Esophagus (tissue), 2 donors: ENCODE data around the gene ZDHHC5. TPM values are rescaled to one million over a fixed set of nuclear protein-coding genes. Genes with fewer than 3 reads are reported as not detected.
A peak's percentile ranks its signal among the peaks of the same experiment; 100 is the strongest.
"Not testable (repeated sequence)": the region's sequence is repeated elsewhere in the genome, so short reads cannot be mapped to it uniquely, and the experiment has no call there.

Source experiments
- H3K27ac ChIP-seq, 2 donors: one replicate each; pipeline ENCODE4 v1.5.1; 2013; ENCODE audit warnings: low read depth in 2 of 2, mild to moderate bottlenecking in 2 of 2, inconsistent platforms in 1 of 2, low read length in 1 of 2, moderate library complexity in 1 of 2
- H3K27me3 ChIP-seq, 2 donors: one replicate each; pipeline ENCODE4 v1.6.1; 2013; ENCODE audit warnings: low read length in 2 of 2, control low read depth in 1 of 2, mild to moderate bottlenecking in 1 of 2; ENCODE audit not compliant: insufficient read depth in 2 of 2, control insufficient read depth in 1 of 2
- H3K36me3 ChIP-seq, 2 donors: one replicate each; pipeline ENCODE4 v1.6.1; 2013; ENCODE audit warnings: low read length in 1 of 2; ENCODE audit not compliant: control insufficient read depth in 2 of 2, insufficient read depth in 2 of 2
- H3K4me1 ChIP-seq, 2 donors: one replicate each; pipeline ENCODE4 v1.6.1; 2013; ENCODE audit warnings: low read length in 1 of 2; ENCODE audit not compliant: control insufficient read depth in 2 of 2, insufficient read depth in 2 of 2
- H3K4me3 ChIP-seq, 2 donors: one replicate each; pipeline ENCODE4 v1.5.1; 2013; ENCODE audit warnings: low read length in 2 of 2, mild to moderate bottlenecking in 2 of 2, low read depth in 1 of 2, moderate library complexity in 1 of 2
- H3K9me3 ChIP-seq, 2 donors: one replicate each; pipeline ENCODE4 v1.6.1; 2013; ENCODE audit warnings: mild to moderate bottlenecking in 2 of 2, low read depth in 1 of 2, low read length in 1 of 2, moderate library complexity in 1 of 2; ENCODE audit not compliant: control insufficient read depth in 2 of 2, insufficient read depth in 1 of 2
- WGBS, 2 donors: extraction: QIAGEN DNeasy Blood & Tissue Kit; methylation state at CpG; one replicate each; pipeline ENCODE4 v1.1.7; 2013; 5-methylcytosine and 5-hydroxymethylcytosine counted together
- polyA plus RNA-seq, 2 donors: library from polyadenylated mRNA; stranded (reverse); fragments of 200-250 nt; gene quantifications; one replicate each; pipeline ENCODE4 v1.2.3, GENCODE V29; 2013
- donor health status: healthy with polysubstance abuse.
- donor health status: Bipolar disorder and iron deficiency.

The ZDHHC5 gene
- polyA plus RNA-seq, 2 donors, result 57.4 to 59.7 TPM

DNA sequence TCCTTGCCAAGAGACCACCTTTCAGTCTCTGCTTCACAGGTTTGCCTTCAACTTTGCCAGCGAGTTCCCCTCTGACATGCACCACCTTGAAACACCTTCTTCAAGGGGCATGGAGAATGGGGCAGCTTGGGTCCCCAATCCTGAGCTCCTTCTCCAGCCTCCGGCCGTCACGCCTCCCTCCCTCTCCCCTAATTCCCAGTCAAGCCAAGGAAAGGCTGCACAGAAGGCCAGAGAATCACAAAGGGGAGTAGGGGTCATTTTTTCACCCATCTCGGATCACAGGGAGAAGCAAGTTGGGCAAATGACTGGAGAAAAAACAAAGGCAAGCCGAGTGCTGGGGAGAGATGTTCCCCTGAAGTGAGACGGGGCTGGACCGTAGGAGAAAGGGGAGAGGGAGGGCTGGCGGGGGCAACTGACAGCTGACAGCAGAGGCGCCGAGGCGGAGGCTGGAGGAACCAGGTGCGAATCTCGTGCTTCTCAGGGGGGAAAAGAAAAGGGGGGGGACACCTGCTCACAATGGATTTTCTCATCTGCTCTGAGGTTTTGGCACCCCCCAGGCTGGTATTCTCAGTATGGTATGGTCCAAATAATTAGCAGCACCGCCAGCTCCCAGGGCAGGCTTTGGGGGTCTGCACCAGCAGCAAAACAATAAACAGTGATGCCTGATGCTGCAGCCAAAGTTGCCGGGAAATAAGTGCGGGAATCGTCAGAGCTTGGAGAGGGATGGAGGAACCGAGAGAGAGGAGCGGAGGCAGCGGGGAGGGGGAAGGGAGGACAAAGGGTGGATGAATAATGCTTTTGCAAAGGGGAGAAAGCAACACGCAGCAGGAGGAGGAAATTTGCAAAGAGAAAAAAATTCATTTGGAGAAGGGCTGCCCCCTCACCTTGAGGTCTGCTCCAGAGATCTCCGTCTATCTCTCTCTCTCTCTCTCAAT is 18.8 kb upstream of the ZDHHC5 start:
- no peaks in the 10 kb centered on the region for H3K36me3 ChIP-seq
- H3K9me3 ChIP-seq, result no peaks in the 10 kb centered on the region
- H3K4me1 ChIP-seq, result peaks cover 17 to 18% of the 10 kb centered on the region in 2 donors
- H3K27me3 ChIP-seq, result peaks cover 0 to 8% of the 10 kb centered on the region in 2 donors
- H3K27ac ChIP-seq, result no peak overlapping the region
- peak overlapping the region; percentile 23 to 32 for H3K4me3 ChIP-seq
- WGBS, 2 donors, result 3 to 4% methylated on average over 23 of the region's 23 CpGs

DNA sequence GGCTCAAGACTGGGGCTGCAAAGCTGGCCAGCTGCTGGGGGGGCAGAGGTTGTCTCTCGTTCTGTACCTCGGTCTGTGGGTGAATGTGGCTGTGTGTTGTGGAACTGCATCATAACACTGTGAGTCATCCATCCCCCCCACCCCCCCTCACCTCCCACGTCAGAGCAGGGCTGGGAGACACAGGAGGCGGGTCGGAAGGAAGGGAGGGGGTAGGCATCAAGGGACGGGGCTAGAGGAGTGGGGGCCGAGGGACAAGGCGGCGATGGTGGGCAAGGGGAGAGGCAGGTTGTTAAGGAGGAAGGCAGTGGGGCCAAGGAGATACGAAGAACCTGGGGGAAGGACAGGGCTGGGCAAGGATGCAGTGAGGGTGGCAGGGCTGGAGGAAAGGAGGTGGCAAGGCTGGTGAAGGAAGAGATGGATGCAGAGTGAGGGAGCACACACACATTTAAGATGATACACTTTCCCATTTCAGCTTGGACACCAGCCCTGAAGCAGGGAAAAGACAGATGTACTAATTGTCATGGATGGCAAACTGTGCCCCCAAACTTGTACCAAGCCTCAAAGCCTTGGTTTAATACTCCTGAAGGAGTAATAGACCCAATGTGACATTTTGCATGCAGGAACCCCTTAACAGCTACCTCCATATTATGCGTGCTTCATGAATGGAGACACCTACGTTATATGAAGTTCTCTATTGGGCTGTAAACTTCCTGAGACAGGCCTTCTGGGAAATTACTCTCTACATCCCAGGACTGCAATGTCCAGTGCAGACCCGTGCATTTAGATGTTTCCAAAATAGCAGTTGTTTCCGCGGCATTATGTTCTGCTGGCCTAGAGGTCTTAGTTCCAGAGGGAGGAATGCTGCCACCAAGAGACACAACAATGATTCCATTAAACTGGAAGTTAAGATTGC is 17.8 kb upstream of the ZDHHC5 start, which contains the start of gene YPEL4:
YPEL4 (minus strand) TSS at position 87 of the 913 bp plus-strand sequence. CDS start 2,805 bp downstream, outside the sequence.
- no peaks in the 10 kb centered on the region for H3K36me3 ChIP-seq
- WGBS, 2 donors, result 17% methylated on average over 15 of the region's 15 CpGs

GRCh38 chr11:57650739-57651090 is 17.2 kb upstream of the ZDHHC5 start:
- Histone ChIP-seq H3K36me3 (no peaks in the 10 kb centered on the region), H3K27ac (no peak overlapping the region), H3K9me3 (no peaks in the 10 kb centered on the region), H3K27me3 (peaks cover 0 to 8% of the 10 kb centered on the region in 2 donors), H3K4me1 (peaks cover 13 to 17% of the 10 kb centered on the region in 2 donors), H3K4me3 (no peak overlapping the region)
- WGBS, 2 donors, result 72% methylated on average over 5 of the region's 5 CpGs

More for the DNA sequence above, 17.8 kb upstream of the ZDHHC5 start, which contains the start of gene YPEL4:
- Histone ChIP-seq H3K4me1 (peaks cover 15 to 17% of the 10 kb centered on the region in 2 donors), H3K4me3 (peak within 1 kb of the TSS; percentile 23 to 32), H3K27me3 (peaks cover 0 to 8% of the 10 kb centered on the region in 2 donors), H3K9me3 (no peaks in the 10 kb centered on the region), H3K27ac (peak within 1 kb of the TSS in 1 of 2 donors; percentile 47)

DNA sequence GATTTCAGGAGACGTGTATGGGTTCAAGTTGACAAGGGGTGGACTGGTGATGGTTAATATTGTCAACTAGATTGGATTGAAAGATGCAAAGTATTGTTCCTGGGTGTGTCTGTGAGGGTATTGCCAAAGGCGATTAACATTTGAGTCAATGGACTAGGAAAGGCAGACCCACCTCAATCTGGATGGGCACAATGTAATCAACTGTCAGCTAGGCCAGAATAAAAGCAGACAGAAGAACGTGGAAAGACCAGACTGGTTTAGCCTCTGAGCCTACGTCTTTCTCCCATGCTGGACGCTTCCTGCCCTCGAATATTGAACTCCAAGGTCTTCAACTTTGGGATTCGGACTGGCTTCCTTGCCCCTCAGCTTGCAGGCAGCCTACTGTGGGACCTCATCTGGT is 16.5 kb upstream of the ZDHHC5 start:
- H3K4me3 ChIP-seq, result no peak overlapping the region
- H3K9me3 ChIP-seq, result no peaks in the 10 kb centered on the region
- peaks cover 0 to 8% of the 10 kb centered on the region in 2 donors for H3K27me3 ChIP-seq
- peaks cover 11 to 17% of the 10 kb centered on the region in 2 donors for H3K4me1 ChIP-seq
- 75 to 84% methylated on average over 7 of the region's 7 CpGs for WGBS, 2 donors
- H3K36me3 ChIP-seq, result no peaks in the 10 kb centered on the region
- no peak overlapping the region for H3K27ac ChIP-seq

DNA sequence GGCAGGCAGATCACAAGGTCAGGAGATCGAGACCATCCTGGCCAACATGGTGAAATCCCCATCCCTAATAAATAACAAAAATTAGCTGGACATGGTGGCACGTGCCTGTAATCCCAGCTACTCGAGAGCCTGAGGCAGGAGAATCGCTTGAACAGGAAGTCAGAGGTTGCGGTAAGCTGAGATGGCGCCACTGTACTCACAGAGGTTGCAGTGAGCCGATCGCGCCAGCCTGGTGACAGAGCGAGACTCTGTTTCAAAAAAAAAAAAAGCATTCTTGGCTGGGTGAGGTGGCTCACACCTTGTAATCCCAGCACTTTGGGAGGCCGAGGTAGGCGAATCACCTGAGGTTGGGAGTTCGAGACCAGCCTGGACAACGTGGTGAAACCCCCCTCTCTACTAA is 15.7 kb upstream of the ZDHHC5 start:
- H3K4me1 ChIP-seq, result peaks cover 6 to 10% of the 10 kb centered on the region in 2 donors
- not testable (repeated sequence) for H3K9me3 ChIP-seq, H3K27ac ChIP-seq, H3K36me3 ChIP-seq, H3K27me3 ChIP-seq, H3K4me3 ChIP-seq
- 80 to 81% methylated on average over 14 of the region's 14 CpGs for WGBS, 2 donors

DNA sequence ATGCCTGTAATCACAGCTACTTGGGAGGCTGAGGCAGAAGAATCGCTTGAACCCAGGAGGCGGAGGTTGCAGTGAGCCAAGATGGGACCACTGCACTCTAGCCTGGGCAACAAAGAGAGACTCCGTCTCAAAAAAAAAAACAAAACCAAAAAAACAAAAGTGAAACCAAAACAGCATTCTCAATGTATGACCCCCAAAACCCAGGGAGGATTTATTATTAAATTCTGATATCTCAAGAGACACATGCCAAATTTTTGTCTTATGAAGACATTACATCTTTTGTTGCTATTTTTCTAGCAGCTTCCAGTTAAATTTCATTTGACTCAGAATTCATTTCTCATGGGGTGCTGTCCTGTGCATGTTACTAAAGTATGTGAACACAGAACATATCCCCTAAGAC is 15.3 kb upstream of the ZDHHC5 start:
- no peak overlapping the region for H3K4me3 ChIP-seq
- H3K27me3 ChIP-seq, result peaks cover 0 to 8% of the 10 kb centered on the region in 2 donors
- peaks cover 6 to 10% of the 10 kb centered on the region in 2 donors for H3K4me1 ChIP-seq
- 75 to 77% methylated on average over 3 of the region's 3 CpGs for WGBS, 2 donors
- H3K27ac ChIP-seq, result no peak overlapping the region
- H3K9me3 ChIP-seq, result no peaks in the 10 kb centered on the region
- no peaks in the 10 kb centered on the region for H3K36me3 ChIP-seq

DNA sequence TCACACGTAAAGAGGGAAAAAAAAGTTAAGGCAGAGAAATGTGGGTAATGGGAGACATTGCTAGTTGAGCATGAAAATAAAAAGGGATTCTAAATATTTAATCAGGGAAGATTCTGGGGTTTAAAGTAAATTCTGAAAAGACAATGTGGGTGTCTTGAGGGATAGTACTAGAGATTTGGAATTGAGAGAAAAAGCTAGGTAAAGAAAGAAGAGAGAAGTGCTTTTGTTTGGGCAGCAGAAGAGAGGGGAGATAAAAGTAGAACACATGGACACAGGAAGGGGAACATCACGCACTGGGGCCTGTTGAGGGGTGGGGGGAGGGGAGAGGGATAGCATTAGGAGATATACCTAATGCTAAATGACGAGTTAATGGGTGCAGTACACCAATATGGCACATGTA is 14.8 kb upstream of the ZDHHC5 start:
- 41 to 57% methylated on average over 3 of the region's 3 CpGs for WGBS, 2 donors
- Histone ChIP-seq H3K4me3 (no peak overlapping the region), H3K36me3 (no peaks in the 10 kb centered on the region), H3K4me1 (peaks cover 3 to 7% of the 10 kb centered on the region in 2 donors), H3K9me3 (no peaks in the 10 kb centered on the region), H3K27me3 (peaks cover 0 to 8% of the 10 kb centered on the region in 2 donors), H3K27ac (no peak overlapping the region)

DNA sequence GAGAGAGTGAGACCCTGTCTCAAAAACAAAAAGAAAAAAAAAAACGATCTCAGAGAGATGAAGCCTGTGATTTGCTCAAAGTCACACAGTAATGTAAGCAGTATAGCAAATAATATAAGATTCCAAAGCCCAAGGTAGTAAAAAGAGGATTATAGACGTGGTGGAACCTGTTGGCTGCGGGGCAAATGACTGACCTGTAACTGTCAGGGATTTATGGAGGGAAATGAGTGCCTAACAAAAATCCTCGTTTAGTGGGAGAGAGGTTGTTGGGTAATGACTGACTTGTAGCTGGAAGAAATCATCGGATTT is 11.1 kb upstream of the ZDHHC5 start:
- Histone ChIP-seq H3K9me3 (no peaks in the 10 kb centered on the region), H3K4me3 (peak overlapping the region in 1 of 2 donors; percentile 85), H3K27me3 (no peaks in the 10 kb centered on the region), H3K27ac (peak overlapping the region; percentile 93 to 95), H3K36me3 (peaks cover 12 to 15% of the 10 kb centered on the region in 2 donors), H3K4me1 (no peaks in the 10 kb centered on the region)
- 14 to 15% methylated on average over 5 of the region's 5 CpGs for WGBS, 2 donors

DNA sequence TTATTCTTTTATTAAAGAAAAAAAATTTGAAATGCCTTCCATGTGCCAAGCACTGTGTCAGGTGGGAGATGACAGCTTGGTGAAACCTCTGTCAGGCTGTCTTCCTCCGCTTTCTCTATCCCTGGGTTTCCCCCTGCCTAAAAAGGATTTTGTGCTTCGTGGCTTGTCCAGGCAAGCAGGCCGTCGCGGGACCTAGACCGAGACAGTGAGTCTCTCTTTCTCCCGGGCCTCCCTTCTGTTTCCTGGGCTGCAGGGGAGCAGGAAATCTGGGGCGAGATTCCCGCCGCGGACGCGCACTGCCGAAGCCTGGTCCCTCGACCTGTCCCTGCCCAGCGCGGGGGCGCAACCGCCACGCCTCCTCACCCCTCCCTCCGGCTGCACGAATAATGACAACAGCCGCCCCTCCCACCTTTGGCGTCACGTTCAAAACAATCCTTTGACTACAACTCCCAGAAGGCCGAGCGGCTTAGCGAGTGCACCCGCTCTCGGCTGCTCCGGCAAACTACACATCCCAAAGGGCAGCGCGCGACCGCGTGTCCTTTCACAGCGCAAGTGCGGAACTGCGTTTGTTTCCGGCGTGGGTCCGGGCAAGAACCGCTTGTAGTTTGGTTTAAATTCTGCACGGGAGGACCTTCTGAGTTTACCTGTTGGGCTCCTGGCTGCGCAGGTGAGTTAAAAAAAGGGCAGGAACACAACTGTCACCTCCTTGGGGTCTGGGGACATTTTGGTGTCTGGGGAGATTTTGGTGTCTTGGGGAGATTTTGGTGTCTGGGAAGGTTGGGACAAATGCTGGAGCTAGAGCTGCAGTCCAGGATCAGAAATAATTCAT is 10.5 kb upstream of the ZDHHC5 start, which contains the start of gene CLP1:
CLP1 (plus strand) TSS at position 569 of the 829 bp plus-strand sequence. CDS start 1,715 bp downstream, outside the sequence.
- peak within 1 kb of the TSS; percentile 93 to 95 for H3K27ac ChIP-seq
- WGBS, 2 donors, result 0% methylated on average over 45 of the region's 45 CpGs
- no peaks in the 10 kb centered on the region for H3K4me1 ChIP-seq
- H3K36me3 ChIP-seq, result peaks cover 12 to 15% of the 10 kb centered on the region in 2 donors
- peak within 1 kb of the TSS; percentile 73 to 85 for H3K4me3 ChIP-seq
- no peaks in the 10 kb centered on the region for H3K27me3 ChIP-seq
- H3K9me3 ChIP-seq, result no peaks in the 10 kb centered on the region
